Stimulated activated CD8-positive, alpha-beta memory T cell treated with anti-CD3 and anti-CD28 coated beads, Interleukin-4, amount 100 ng/mL, for 4 hours (primary cell): ENCODE measurements around the gene BTBD9.

Source experiments
- DNase-seq, 2 donors: peaks; one replicate each; pipeline ENCODE4 v3.0.0-alpha.2; 2020; ENCODE audit warnings: low read depth in 2 of 2, low spot score in 1 of 2

BTBD9 gene

GRCh38 chr6:38485488-38485887 lies 154.2 kb downstream of the BTBD9 start:
- no peak for DNase-seq

- no peak for DNase-seq
Observed at GRCh38 chr6:38484656-38485055, 155.1 kb downstream of the BTBD9 start.

- no peak for DNase-seq
Observed at GRCh38 chr6:38483526-38483925, 156.2 kb downstream of the BTBD9 start.

- no peak for DNase-seq
Observed at GRCh38 chr6:38482466-38482865, 157.3 kb downstream of the BTBD9 start.

GRCh38 chr6:38481851-38482250 lies 157.9 kb downstream of the BTBD9 start:
- DNase-seq, result no peak

GRCh38 chr6:38481211-38481836 lies 158.4 kb downstream of the BTBD9 start:
- DNase-seq, result no peak

GRCh38 chr6:38480036-38480435 lies 159.7 kb downstream of the BTBD9 start:
- no peak for DNase-seq

GRCh38 chr6:38479331-38479730 lies 160.4 kb downstream of the BTBD9 start:
- DNase-seq, result no peak

- DNase-seq, result no peak
Observed at GRCh38 chr6:38477680-38478260, 162.0 kb downstream of the BTBD9 start.

- no peak for DNase-seq
Observed at GRCh38 chr6:38476888-38477287, 162.8 kb downstream of the BTBD9 start.

GRCh38 chr6:38476141-38476540 lies 163.6 kb downstream of the BTBD9 start:
- DNase-seq, result no peak

- no peak for DNase-seq
Observed at GRCh38 chr6:38470548-38470947, 169.2 kb downstream of the BTBD9 start.

- DNase-seq, result no peak
Observed at GRCh38 chr6:38467566-38467965, 172.2 kb downstream of the BTBD9 start.

GRCh38 chr6:38460186-38460585 lies 179.5 kb downstream of the BTBD9 start:
- no peak for DNase-seq

GRCh38 chr6:38459291-38459690 lies 180.4 kb downstream of the BTBD9 start:
- no peak for DNase-seq

GRCh38 chr6:38453861-38454260 lies 185.9 kb downstream of the BTBD9 start:
- no peak for DNase-seq

GRCh38 chr6:38452816-38453660 lies 186.7 kb downstream of the BTBD9 start:
- no peak for DNase-seq

GRCh38 chr6:38450717-38451116 lies 189.0 kb downstream of the BTBD9 start:
- DNase-seq, result no peak

GRCh38 chr6:38445925-38446324 lies 193.8 kb downstream of the BTBD9 start:
- DNase-seq, result no peak

- no peak for DNase-seq
Observed at GRCh38 chr6:38445336-38445735, 194.4 kb downstream of the BTBD9 start.

- DNase-seq, result no peak
Observed at GRCh38 chr6:38443352-38444144, 196.2 kb downstream of the BTBD9 start.

GRCh38 chr6:38438097-38438496 lies 201.6 kb downstream of the BTBD9 start:
- no peak for DNase-seq
